Nephron progenitor cell (in vitro differentiated cells): ENCODE results near the gene KLHL29.

Source experiments
- DNase-seq: peaks from one replicate; pipeline ENCODE4 v3.0.0; 2021
- H3K27ac Mint-ChIP-seq: 2 replicates; pipeline ENCODE4 v1.8.0; 2021; ENCODE audit warnings: mild to moderate bottlenecking, moderate library complexity, mixed read lengths
- H3K27me3 Mint-ChIP-seq: 2 replicates; pipeline ENCODE4 v1.8.0; 2021; ENCODE audit warnings: mild to moderate bottlenecking, low read depth, mixed read lengths; ENCODE audit not compliant: poor library complexity
- H3K36me3 Mint-ChIP-seq: 2 replicates; pipeline ENCODE4 v1.8.0; 2021; ENCODE audit warnings: low read depth, mixed read lengths
- H3K4me1 Mint-ChIP-seq: 2 replicates; pipeline ENCODE4 v1.8.0; 2021; ENCODE audit warnings: mixed read lengths
- H3K4me3 Mint-ChIP-seq: 2 replicates; pipeline ENCODE4 v1.8.0; 2021; ENCODE audit warnings: mild to moderate bottlenecking, moderate library complexity, mixed read lengths
- H3K9me3 Mint-ChIP-seq: 2 replicates; pipeline ENCODE4 v1.8.0; 2021; ENCODE audit warnings: mild to moderate bottlenecking, moderate library complexity, mixed read lengths
- CTCF ChIP-seq: fragments of 200-600 bp; sonication (generic); IDR thresholded peaks from 2 replicates; pipeline ENCODE4 v1.5.0; 2021; ENCODE audit warnings: antibody characterized with exemption

The KLHL29 gene

GRCh38 chr2:23620841-23621341 lies 235.9 kb downstream of the KLHL29 start:
- no peak overlapping the region for H3K27ac Mint-ChIP-seq
- DNase-seq, result no peak
- no peak overlapping the region for H3K4me3 Mint-ChIP-seq
- H3K4me1 Mint-ChIP-seq, result peaks cover 87% of the 10 kb centered on the region
- no peak for TF ChIP-seq CTCF
- peaks cover 14% of the 10 kb centered on the region for H3K9me3 Mint-ChIP-seq
- H3K27me3 Mint-ChIP-seq, result no peaks in the 10 kb centered on the region
- peaks cover 5% of the 10 kb centered on the region for H3K36me3 Mint-ChIP-seq

- no peak for DNase-seq
- Mint-ChIP-seq H3K36me3 (peaks cover 5% of the 10 kb centered on the region), H3K27ac (no peak overlapping the region), H3K9me3 (peaks cover 14% of the 10 kb centered on the region), H3K27me3 (no peaks in the 10 kb centered on the region), H3K4me3 (no peak overlapping the region), H3K4me1 (peaks cover 80% of the 10 kb centered on the region)
- no peak for TF ChIP-seq CTCF
These were observed 236.6 kb downstream of the KLHL29 start for GRCh38 chr2:23621616-23622015.

GRCh38 chr2:23622466-23622865 lies 237.5 kb downstream of the KLHL29 start:
- Mint-ChIP-seq H3K9me3 (peaks cover 14% of the 10 kb centered on the region), H3K4me1 (peaks cover 80% of the 10 kb centered on the region), H3K27ac (no peak overlapping the region), H3K27me3 (no peaks in the 10 kb centered on the region), H3K4me3 (no peak overlapping the region), H3K36me3 (peaks cover 5% of the 10 kb centered on the region)
- no peak for TF ChIP-seq CTCF
- no peak for DNase-seq

- no peak for TF ChIP-seq CTCF
- Mint-ChIP-seq H3K4me1 (peaks cover 80% of the 10 kb centered on the region), H3K27me3 (no peaks in the 10 kb centered on the region), H3K27ac (no peak overlapping the region), H3K9me3 (peaks cover 14% of the 10 kb centered on the region), H3K36me3 (peaks cover 5% of the 10 kb centered on the region), H3K4me3 (no peak overlapping the region)
- DNase-seq, result no peak
These were observed 238.1 kb downstream of the KLHL29 start for GRCh38 chr2:23622966-23623675.

- H3K36me3 Mint-ChIP-seq, result peaks cover 5% of the 10 kb centered on the region
- H3K27me3 Mint-ChIP-seq, result no peaks in the 10 kb centered on the region
- H3K4me1 Mint-ChIP-seq, result peaks cover 77% of the 10 kb centered on the region
- H3K27ac Mint-ChIP-seq, result no peak overlapping the region
- peak; percentile 39 for TF ChIP-seq CTCF
- H3K9me3 Mint-ChIP-seq, result peaks cover 14% of the 10 kb centered on the region
- H3K4me3 Mint-ChIP-seq, result no peak overlapping the region
- no peak for DNase-seq
These were observed 239.4 kb downstream of the KLHL29 start for GRCh38 chr2:23624378-23624777.

GRCh38 chr2:23624915-23625314 lies 239.9 kb downstream of the KLHL29 start:
- Mint-ChIP-seq H3K27me3 (no peaks in the 10 kb centered on the region), H3K9me3 (peaks cover 14% of the 10 kb centered on the region), H3K4me1 (peaks cover 77% of the 10 kb centered on the region), H3K36me3 (peaks cover 5% of the 10 kb centered on the region), H3K27ac (no peak overlapping the region), H3K4me3 (no peak overlapping the region)
- no peak for DNase-seq
- no peak for TF ChIP-seq CTCF
